Measurements from ENCODE around the gene LMAN1.

Gene LMAN1

DNA sequence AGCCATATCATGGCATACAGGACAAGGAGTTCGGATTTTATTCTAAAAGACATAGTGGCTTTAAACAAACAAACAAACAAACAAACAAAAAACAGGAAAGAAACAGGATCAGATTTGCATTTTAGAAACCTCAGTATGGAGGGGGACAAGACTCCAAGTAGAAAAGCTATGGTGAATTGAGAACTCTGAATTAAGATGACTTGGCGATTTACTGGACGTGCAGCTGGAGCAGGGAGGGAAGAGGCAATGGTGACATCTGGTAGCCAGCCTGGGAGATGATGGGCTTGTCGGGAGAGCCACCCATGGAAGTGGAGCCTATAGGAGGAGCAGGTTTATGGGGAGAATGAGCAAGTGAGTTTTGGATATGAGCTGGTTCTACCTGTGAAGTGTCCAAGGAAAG, 53.8 kb downstream of the LMAN1 start:
- H3K9me3 ChIP-seq (ENCODE audit: control insufficient read depth, insufficient read depth, low read depth, low read length): no peaks in the 10 kb centered on the region
- H3K4me1 ChIP-seq (ENCODE audit: control insufficient read depth, insufficient read depth, low read length): peaks cover 5% of the 10 kb centered on the region
- TF ChIP-seq ZNF157 (tag by site-specific recombination; IDR thresholded peaks at IDR 0.05) (no peak), ZNF394 (tag by site-specific recombination; IDR thresholded peaks at IDR 0.05; ENCODE audit: borderline replicate concordance) (no peak), ZNF416 (tag by site-specific recombination; IDR thresholded peaks at IDR 0.05) (no peak), ZNF311 (tag by site-specific recombination; IDR thresholded peaks at IDR 0.05; ENCODE audit: borderline replicate concordance) (no peak), ZFP69B (tag by site-specific recombination; IDR thresholded peaks at IDR 0.05) (no peak), ZNF510 (tag by site-specific recombination; IDR thresholded peaks at IDR 0.05; ENCODE audit: insufficient replicate concordance) (no peak), ZNF324 (tag by site-specific recombination; IDR thresholded peaks at IDR 0.05) (no peak), ZNF426 (tag by site-specific recombination; IDR thresholded peaks at IDR 0.05) (no peak), ZNF221 (tag by site-specific recombination; IDR thresholded peaks at IDR 0.05; ENCODE audit: borderline replicate concordance) (no peak), ZNF37A (tag by site-specific recombination; IDR thresholded peaks at IDR 0.05) (no peak), ZNF155 (tag by site-specific recombination; IDR thresholded peaks at IDR 0.05) (no peak), ZNF146 (tag by site-specific recombination; IDR thresholded peaks at IDR 0.05) (no peak), ZFP41 (tag by site-specific recombination; IDR thresholded peaks at IDR 0.05; ENCODE audit: borderline replicate concordance) (no peak), REPIN1 (tag by site-specific recombination; IDR thresholded peaks at IDR 0.05; ENCODE audit: low read depth) (no peak), ZNF174 (tag by site-specific recombination; IDR thresholded peaks at IDR 0.05) (no peak), SALL2 (tag by site-specific recombination; IDR thresholded peaks at IDR 0.05; ENCODE audit: borderline replicate concordance) (no peak)
- H3K27ac ChIP-seq (ENCODE audit: extremely low read depth, low read depth, low read length): no peak overlapping the region
- ChIA-PET POLR2A (no interaction called here), CTCF (no interaction called here)
- H3K36me3 ChIP-seq (ENCODE audit: control insufficient read depth in 2 of 2, insufficient read depth in 1 of 2, low read length in 2 of 2): no peaks in the 10 kb centered on the region
- no peak overlapping the region for H3K4me3 ChIP-seq (ENCODE audit: low read depth, low read length)

DNA sequence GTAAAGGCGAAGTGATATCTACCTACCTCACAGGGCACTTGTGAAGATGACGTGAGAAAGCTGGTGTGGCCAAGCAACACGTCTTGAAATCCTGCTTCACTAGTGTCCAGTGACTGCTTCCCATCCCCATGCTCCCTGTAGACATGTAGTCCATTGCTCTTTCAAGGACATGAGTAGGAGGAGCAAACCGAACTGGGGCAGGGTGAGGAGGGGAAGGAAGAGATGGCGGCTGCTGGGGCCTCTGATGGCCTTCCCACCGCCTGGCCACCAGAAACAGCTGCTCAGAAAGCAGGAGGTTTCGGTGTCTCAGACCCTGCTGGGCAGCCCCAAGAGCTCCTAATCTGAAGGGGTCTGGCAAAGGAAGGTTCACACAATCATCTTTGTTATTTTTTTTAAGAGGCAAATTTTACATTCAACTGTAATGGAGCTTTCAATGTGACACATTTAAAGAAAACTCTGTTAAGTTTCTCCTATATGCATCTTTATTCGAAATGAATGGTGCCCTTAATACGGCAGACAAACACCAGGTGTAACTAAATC, 55.3 kb downstream of the LMAN1 start:
- CTCF ChIA-PET: interaction anchor here (0.6 to 3.4 kb wide), 8 partner anchors 10 to 535 kb away, joined by 3 to 33 read pairs (median 4); partner anchors contain the start of gene CPLX4
- TF ChIP-seq, protein P1, sequence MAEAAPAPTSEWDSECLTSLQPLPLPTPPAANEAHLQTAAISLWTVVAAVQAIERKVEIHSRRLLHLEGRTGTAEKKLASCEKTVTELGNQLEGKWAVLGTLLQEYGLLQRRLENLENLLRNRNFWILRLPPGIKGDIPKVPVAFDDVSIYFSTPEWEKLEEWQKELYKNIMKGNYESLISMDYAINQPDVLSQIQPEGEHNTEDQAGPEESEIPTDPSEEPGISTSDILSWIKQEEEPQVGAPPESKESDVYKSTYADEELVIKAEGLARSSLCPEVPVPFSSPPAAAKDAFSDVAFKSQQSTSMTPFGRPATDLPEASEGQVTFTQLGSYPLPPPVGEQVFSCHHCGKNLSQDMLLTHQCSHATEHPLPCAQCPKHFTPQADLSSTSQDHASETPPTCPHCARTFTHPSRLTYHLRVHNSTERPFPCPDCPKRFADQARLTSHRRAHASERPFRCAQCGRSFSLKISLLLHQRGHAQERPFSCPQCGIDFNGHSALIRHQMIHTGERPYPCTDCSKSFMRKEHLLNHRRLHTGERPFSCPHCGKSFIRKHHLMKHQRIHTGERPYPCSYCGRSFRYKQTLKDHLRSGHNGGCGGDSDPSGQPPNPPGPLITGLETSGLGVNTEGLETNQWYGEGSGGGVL (tag by site-specific recombination; IDR thresholded peaks at IDR 0.05): no peak
- no peak for TF ChIP-seq ZNF157 (tag by site-specific recombination; IDR thresholded peaks at IDR 0.05)
- no peak for TF ChIP-seq ZNF274 (IDR thresholded peaks at IDR 0.05; ENCODE audit: low read length)
- TF ChIP-seq ZNF274 (tag by site-specific recombination; IDR thresholded peaks at IDR 0.05; ENCODE audit: borderline replicate concordance): no peak
- TF ChIP-seq, protein P2, sequence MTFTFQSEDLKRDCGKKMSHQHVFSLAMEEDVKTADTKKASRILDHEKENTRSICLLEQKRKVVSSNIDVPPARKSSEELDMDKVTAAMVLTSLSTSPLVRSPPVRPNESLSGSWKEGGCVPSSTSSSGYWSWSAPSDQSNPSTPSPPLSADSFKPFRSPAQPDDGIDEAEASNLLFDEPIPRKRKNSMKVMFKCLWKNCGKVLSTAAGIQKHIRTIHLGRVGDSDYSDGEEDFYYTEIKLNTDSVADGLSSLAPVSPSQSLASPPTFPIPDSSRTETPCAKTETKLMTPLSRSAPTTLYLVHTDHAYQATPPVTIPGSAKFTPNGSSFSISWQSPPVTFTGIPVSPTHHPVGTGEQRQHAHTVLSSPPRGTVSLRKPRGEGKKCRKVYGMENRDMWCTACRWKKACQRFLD (tag by site-specific recombination; IDR thresholded peaks at IDR 0.05): no peak
- TF ChIP-seq ZNF433 (tag by site-specific recombination; IDR thresholded peaks at IDR 0.05; ENCODE audit: low read depth): no peak
- no peak for TF ChIP-seq ZSCAN23 (tag by site-specific recombination; IDR thresholded peaks at IDR 0.05)
- TF ChIP-seq ZNF610 (tag by site-specific recombination; IDR thresholded peaks at IDR 0.05; ENCODE audit: borderline replicate concordance): no peak
- TF ChIP-seq, protein P3, sequence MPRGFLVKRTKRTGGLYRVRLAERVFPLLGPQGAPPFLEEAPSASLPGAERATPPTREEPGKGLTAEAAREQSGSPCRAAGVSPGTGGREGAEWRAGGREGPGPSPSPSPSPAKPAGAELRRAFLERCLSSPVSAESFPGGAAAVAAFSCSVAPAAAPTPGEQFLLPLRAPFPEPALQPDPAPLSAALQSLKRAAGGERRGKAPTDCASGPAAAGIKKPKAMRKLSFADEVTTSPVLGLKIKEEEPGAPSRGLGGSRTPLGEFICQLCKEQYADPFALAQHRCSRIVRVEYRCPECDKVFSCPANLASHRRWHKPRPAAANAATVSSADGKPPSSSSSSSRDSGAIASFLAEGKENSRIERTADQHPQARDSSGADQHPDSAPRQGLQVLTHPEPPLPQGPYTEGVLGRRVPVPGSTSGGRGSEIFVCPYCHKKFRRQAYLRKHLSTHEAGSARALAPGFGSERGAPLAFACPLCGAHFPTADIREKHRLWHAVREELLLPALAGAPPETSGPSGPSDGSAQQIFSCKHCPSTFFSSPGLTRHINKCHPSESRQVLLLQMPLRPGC (tag by site-specific recombination; IDR thresholded peaks at IDR 0.05): no peak
- TF ChIP-seq ZNF830 (tag by site-specific recombination; IDR thresholded peaks at IDR 0.05; ENCODE audit: low read depth): no peak
- no peak for TF ChIP-seq ZNF174 (tag by site-specific recombination; IDR thresholded peaks at IDR 0.05)
- TF ChIP-seq, protein P4, sequence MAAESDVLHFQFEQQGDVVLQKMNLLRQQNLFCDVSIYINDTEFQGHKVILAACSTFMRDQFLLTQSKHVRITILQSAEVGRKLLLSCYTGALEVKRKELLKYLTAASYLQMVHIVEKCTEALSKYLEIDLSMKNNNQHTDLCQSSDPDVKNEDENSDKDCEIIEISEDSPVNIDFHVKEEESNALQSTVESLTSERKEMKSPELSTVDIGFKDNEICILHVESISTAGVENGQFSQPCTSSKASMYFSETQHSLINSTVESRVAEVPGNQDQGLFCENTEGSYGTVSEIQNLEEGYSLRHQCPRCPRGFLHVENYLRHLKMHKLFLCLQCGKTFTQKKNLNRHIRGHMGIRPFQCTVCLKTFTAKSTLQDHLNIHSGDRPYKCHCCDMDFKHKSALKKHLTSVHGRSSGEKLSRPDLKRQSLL (tag by site-specific recombination; IDR thresholded peaks at IDR 0.05): no peak
- POLR2A ChIA-PET: no interaction called here
- Histone ChIP-seq H3K9me3 (ENCODE audit: control insufficient read depth, insufficient read depth, low read depth, low read length) (no peaks in the 10 kb centered on the region), H3K27ac (ENCODE audit: extremely low read depth, low read depth, low read length) (no peak overlapping the region), H3K36me3 (ENCODE audit: control insufficient read depth in 2 of 2, insufficient read depth in 1 of 2, low read length in 2 of 2) (no peaks in the 10 kb centered on the region), H3K4me1 (ENCODE audit: control insufficient read depth, insufficient read depth, low read length) (peaks cover under 1% of the 10 kb centered on the region; the same call in 1 of the 2 replicates), H3K4me3 (ENCODE audit: low read depth, low read length) (no peak overlapping the region)
